K562 (cell line): Measurements from ENCODE around the gene MTOR.

ENCODE experiments used
- DIDO1 ChIP-seq: fragments of 450-650 bp; IDR thresholded peaks from 2 replicates; pipeline ENCODE4 v1.6.1; 2016; ENCODE audit warnings: low read depth, missing biosample characterization, missing genetic modification characterization
- U2AF1 ChIP-seq: fragments of 200-400 bp; formaldehyde crosslinking; optimal IDR thresholded peaks from 2 replicates; pipeline ENCODE3; 2017; ENCODE audit warnings: mild to moderate bottlenecking, low read depth, low read length, moderate library complexity
- USF2 ChIP-seq: sonication (generic); formaldehyde crosslinking; IDR thresholded peaks from 2 replicates; pipeline ENCODE4 v1.5.0; 2020; ENCODE audit warnings: missing genetic modification reagents
- TF ChIP-seq, protein P1 (sequence below), 3 experiments: IDR thresholded peaks in 2 of 3; conservative IDR thresholded peaks in 1 of 3; 2 replicates each; pipeline ENCODE4 v1.5.1; 2011 to 2012; ENCODE audit warnings: low read length in 3 of 3, mild to moderate bottlenecking in 3 of 3, control low read depth in 2 of 3, improper control_type of control experiment in 1 of 3, inconsistent platforms in 1 of 3, low read depth in 1 of 3, mixed read lengths in 1 of 3, moderate library complexity in 1 of 3; ENCODE audit not compliant: insufficient read depth in 2 of 3
- TF ChIP-seq, protein P2 (sequence below): fragments of 250-450 bp; sonication (Bioruptor Pico); IDR thresholded peaks from 2 replicates; pipeline ENCODE4 v1.8.0; 2021; ENCODE audit warnings: mild to moderate bottlenecking, moderate library complexity

DNA sequence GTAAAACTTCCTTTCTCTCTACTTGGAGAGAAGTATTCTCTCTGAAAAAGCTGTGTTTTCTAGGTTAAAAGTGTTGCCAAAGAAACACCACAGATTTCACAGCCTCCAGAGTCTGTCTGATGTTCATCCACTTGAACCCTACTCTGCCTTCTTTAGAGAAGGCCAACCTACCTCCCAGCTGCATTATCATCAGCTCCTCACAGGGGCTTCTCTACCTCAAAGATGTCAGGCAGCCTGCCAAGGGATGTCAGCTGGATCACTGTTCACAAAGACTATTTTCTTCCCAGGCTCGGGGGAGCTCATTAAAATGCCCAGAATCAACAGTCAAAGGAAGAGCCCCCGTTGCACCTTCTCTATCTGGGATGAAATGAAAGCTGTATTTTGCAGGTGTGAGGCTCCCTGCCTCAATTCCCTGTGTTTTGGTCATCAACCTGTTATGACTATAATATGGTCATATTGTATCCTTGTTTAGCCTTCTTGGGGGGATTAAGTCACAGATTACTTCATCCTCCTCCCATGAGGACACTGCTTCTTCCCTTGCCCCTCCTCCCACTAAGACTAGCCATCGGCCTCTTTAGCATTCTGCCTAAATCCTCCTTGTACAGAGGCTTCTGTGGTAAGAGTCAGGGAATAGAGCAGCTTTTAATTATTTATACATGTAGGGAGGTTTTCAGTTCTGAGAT, 47.5 kb downstream of the MTOR start:
- TF ChIP-seq U2AF1 (no peak), DIDO1 (tag) (no peak), USF2 (CRISPR knock-in tag) (no peak)
- TF ChIP-seq, protein P1, sequence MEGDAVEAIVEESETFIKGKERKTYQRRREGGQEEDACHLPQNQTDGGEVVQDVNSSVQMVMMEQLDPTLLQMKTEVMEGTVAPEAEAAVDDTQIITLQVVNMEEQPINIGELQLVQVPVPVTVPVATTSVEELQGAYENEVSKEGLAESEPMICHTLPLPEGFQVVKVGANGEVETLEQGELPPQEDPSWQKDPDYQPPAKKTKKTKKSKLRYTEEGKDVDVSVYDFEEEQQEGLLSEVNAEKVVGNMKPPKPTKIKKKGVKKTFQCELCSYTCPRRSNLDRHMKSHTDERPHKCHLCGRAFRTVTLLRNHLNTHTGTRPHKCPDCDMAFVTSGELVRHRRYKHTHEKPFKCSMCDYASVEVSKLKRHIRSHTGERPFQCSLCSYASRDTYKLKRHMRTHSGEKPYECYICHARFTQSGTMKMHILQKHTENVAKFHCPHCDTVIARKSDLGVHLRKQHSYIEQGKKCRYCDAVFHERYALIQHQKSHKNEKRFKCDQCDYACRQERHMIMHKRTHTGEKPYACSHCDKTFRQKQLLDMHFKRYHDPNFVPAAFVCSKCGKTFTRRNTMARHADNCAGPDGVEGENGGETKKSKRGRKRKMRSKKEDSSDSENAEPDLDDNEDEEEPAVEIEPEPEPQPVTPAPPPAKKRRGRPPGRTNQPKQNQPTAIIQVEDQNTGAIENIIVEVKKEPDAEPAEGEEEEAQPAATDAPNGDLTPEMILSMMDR (IDR thresholded peaks at IDR 0.05 in 2 of 3, conservative IDR thresholded peaks at IDR 0.05 in 1 of 3; ENCODE audit: insufficient read depth in 2 of 3, low read depth in 1 of 3, low read length in 3 of 3): no peak
- TF ChIP-seq, protein P2, sequence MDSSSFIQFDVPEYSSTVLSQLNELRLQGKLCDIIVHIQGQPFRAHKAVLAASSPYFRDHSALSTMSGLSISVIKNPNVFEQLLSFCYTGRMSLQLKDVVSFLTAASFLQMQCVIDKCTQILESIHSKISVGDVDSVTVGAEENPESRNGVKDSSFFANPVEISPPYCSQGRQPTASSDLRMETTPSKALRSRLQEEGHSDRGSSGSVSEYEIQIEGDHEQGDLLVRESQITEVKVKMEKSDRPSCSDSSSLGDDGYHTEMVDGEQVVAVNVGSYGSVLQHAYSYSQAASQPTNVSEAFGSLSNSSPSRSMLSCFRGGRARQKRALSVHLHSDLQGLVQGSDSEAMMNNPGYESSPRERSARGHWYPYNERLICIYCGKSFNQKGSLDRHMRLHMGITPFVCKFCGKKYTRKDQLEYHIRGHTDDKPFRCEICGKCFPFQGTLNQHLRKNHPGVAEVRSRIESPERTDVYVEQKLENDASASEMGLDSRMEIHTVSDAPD: no peak
